GM06990 (cell line): ENCODE data around the gene UBE4B.
A peak's percentile ranks its signal among the peaks of the same experiment; 100 is the strongest.

ENCODE experiments used
- DNase-seq: peaks from one replicate; pipeline ENCODE4 v3.0.0-alpha.2; 2011; ENCODE audit not compliant: insufficient read length; ENCODE audit errors: extremely low read depth
- H3K27me3 ChIP-seq: replicated peaks from 2 replicates; pipeline ENCODE4 v1.6.0; 2011; ENCODE audit warnings: low read length; ENCODE audit not compliant: control insufficient read depth, insufficient read depth
- H3K36me3 ChIP-seq: 2 replicates; pipeline ENCODE4 v1.5.1; 2011; ENCODE audit warnings: low read length; ENCODE audit not compliant: control insufficient read depth, insufficient read depth
- H3K4me3 ChIP-seq: replicated peaks from 2 replicates; pipeline ENCODE4 v1.5.1; 2011; ENCODE audit warnings: low read depth, mild to moderate bottlenecking, control low read depth, low read length
- TF ChIP-seq, protein P1 (sequence below): IDR thresholded peaks from 2 replicates; pipeline ENCODE4 v1.5.1; 2011; ENCODE audit warnings: low read length, control low read depth, mild to moderate bottlenecking, inconsistent platforms; ENCODE audit not compliant: insufficient read depth, poor library complexity, severe bottlenecking

The UBE4B gene

DNA sequence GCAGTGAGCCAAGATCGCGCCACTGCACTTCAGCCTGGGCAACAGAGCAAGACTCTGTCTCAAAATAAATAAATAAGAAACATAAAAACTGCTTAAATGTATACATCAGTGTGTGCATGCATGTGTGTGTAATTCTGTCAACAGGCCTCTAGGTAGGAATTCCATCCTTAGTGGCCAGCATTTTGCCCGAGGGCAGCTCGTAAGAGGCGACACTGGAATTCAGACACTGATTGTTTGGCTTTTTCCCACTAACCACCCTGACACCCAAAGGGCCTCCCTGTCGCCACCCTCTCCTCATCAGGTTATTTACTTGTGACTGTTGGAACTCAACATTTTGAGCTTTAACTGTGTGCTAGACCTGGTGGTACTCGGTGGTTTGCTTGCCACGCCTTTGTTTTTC, 113.6 kb downstream of the UBE4B start:
- no peak for DNase-seq
- Histone ChIP-seq H3K36me3 (no peaks in the 10 kb centered on the region; the same call in 1 of the 2 replicates), H3K27me3 (no peaks in the 10 kb centered on the region), H3K4me3 (no peak overlapping the region)
- TF ChIP-seq, protein P1, sequence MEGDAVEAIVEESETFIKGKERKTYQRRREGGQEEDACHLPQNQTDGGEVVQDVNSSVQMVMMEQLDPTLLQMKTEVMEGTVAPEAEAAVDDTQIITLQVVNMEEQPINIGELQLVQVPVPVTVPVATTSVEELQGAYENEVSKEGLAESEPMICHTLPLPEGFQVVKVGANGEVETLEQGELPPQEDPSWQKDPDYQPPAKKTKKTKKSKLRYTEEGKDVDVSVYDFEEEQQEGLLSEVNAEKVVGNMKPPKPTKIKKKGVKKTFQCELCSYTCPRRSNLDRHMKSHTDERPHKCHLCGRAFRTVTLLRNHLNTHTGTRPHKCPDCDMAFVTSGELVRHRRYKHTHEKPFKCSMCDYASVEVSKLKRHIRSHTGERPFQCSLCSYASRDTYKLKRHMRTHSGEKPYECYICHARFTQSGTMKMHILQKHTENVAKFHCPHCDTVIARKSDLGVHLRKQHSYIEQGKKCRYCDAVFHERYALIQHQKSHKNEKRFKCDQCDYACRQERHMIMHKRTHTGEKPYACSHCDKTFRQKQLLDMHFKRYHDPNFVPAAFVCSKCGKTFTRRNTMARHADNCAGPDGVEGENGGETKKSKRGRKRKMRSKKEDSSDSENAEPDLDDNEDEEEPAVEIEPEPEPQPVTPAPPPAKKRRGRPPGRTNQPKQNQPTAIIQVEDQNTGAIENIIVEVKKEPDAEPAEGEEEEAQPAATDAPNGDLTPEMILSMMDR = no peak

- TF ChIP-seq, protein P1 = no peak
- H3K4me3 ChIP-seq = no peak overlapping the region
- H3K36me3 ChIP-seq = peaks cover 1% of the 10 kb centered on the region; the same call in 1 of the 2 replicates
- H3K27me3 ChIP-seq = no peaks in the 10 kb centered on the region
- DNase-seq = no peak
These were observed 116.5 kb downstream of the UBE4B start for GRCh38 chr1:10149231-10149630.

DNA sequence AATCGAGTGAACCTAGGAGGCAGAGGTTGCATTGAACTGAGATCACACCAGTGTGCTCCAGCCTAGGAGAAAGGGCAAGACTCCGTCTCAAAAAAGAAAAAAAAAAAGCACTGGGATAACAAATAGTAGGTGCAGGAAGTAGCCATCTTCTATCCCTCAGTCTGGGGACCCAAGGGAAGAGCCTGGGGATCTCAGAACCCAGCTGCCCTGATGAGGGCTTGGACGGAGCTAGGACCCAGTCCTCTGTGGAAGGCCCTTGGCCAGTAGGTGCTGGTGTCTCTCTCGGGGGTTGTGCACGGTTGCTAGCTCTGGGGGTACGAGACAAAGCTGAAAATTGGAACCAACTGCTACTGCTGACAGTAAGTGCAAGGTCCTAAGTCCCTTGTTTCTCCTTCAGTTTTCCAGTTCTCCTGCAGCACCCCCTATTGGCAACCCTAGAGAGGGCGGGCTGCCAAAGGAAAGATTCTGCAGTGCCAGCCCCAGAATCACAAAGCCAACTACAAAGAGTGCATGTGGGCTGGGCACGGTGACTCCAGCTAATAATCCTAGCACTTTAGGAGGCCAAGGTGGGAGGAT, 120.0 kb downstream of the UBE4B start:
- peaks cover 4% of the 10 kb centered on the region; the same call in 1 of the 2 replicates for H3K36me3 ChIP-seq
- DNase-seq = no peak
- TF ChIP-seq, protein P1 = peak; percentile 69

GRCh38 chr1:10155087-10155712, 122.4 kb downstream of the UBE4B start:
- TF ChIP-seq, protein P1 = no peak
- Histone ChIP-seq H3K36me3 (peaks cover 4% of the 10 kb centered on the region), H3K4me3 (no peak overlapping the region), H3K27me3 (no peaks in the 10 kb centered on the region)
- no peak for DNase-seq

More for the DNA sequence above, 120.0 kb downstream of the UBE4B start:
- Histone ChIP-seq H3K27me3 (no peaks in the 10 kb centered on the region), H3K4me3 (no peak overlapping the region)

- Histone ChIP-seq H3K36me3 (peaks cover 7% of the 10 kb centered on the region), H3K4me3 (no peak overlapping the region), H3K27me3 (no peaks in the 10 kb centered on the region)
- TF ChIP-seq, protein P1 = no peak
- no peak for DNase-seq
These were observed 127.4 kb downstream of the UBE4B start for GRCh38 chr1:10160173-10160572.
